ENCODE measurements around the gene SBK3.
"Not testable (repeated sequence)": the region's sequence is repeated elsewhere in the genome, so short reads cannot be mapped to it uniquely, and the experiment has no call there.

GRCh38 chr19:55534280-55534679, 11.1 kb downstream of the SBK3 start:
- TF ChIP-seq POLR2A (IDR thresholded peaks at IDR 0.05); POLR2AphosphoS5 (IDR thresholded peaks at IDR 0.05); EP300 (IDR thresholded peaks at IDR 0.05; ENCODE audit: low read depth): not testable (repeated sequence)
- TF ChIP-seq, protein P1, sequence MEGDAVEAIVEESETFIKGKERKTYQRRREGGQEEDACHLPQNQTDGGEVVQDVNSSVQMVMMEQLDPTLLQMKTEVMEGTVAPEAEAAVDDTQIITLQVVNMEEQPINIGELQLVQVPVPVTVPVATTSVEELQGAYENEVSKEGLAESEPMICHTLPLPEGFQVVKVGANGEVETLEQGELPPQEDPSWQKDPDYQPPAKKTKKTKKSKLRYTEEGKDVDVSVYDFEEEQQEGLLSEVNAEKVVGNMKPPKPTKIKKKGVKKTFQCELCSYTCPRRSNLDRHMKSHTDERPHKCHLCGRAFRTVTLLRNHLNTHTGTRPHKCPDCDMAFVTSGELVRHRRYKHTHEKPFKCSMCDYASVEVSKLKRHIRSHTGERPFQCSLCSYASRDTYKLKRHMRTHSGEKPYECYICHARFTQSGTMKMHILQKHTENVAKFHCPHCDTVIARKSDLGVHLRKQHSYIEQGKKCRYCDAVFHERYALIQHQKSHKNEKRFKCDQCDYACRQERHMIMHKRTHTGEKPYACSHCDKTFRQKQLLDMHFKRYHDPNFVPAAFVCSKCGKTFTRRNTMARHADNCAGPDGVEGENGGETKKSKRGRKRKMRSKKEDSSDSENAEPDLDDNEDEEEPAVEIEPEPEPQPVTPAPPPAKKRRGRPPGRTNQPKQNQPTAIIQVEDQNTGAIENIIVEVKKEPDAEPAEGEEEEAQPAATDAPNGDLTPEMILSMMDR (IDR thresholded peaks at IDR 0.05), result not testable (repeated sequence)

All from transverse colon (tissue), 4 donors.